ENCODE data around the gene DUOXA1.
"Not testable (repeated sequence)": the region's sequence is repeated elsewhere in the genome, so short reads cannot be mapped to it uniquely, and the experiment has no call there.

Gene DUOXA1

DNA sequence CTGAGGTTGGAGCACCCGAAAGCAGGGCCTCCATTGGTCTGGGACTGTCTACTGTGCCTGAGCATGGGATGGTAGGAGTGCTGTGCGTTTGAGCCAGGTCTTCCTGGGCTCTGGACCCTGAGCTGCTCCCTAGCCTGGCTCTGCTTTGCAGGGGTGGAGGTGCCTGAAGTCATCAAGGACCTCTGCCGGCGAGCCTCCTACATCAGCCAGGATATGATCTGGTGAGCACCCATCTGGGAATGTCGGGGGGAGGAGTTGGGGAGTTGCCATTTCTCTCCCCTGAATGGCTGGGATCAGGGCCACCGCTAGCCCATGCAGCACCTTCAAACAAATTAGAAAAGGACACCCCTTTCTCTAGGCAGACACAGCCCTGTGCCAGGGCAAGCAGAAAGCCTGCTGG lies 20.8 kb upstream of the DUOXA1 start:
- FAIRE-seq, result no peak

DNA sequence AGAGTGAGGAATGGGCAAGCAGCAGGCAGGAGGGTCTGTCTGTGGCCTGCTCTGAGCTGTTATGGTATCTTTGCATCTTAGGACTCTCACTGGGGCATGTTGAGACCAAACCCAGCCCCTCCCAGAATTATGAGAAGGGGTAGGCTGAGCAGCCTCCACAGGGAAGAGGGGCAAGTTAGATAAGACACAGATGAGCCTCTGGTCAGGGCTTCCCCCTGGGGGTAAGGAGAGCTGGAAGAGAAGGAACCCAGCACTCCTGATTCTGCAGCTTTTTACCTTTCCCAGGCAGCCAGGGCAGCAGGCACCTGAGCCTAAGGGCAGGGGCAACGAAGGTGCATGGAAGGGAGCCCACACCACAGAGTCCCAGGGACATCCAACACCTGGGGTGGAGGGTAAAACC lies 19.4 kb upstream of the DUOXA1 start:
- no peak for FAIRE-seq

DNA sequence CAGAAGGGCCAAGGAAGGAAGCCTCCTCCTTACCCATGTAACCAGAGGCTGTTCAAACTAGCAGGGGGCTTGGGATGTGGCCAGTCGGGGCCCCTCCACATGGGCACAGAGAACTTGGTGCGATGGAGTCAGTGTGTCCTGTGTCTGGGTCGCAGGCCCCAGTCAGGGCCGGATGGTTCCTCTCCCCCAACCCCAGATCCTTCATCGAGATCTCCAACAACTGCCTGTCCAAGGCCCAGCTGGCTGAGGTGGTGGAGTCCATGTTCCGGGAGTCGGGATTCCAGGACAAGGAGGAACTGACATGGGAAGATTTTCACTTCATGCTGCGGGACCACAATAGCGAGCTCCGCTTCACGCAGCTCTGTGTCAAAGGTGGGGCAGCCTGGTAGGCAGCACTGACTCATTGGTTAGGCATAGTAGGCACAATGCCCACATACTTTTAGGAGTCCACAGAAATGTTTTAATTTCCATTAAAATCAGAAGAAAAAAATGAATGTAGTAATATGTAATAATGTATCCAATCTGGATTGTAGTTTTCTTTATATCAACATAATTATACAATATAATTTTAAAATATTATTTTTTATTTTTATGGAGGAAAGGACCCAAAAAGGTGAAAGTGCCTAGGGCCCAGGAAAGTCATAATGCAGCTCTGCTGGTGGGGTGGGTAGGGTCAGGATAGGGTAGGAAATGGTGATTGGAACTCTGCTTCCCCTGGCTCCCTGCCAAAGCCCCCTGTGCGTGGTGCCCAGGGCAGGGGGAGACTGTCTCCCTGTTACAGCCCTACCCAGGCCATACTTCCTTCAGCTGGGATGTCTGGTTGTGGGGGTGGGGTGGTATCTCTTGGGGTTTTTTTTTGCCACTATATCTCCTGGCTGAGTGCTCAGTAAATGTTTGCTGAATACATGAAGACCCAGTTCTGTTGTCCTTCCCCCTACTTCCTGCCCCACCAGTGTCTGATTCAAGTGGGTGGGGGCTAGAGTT lies 18.7 kb upstream of the DUOXA1 start:
- no peak for FAIRE-seq

DNA sequence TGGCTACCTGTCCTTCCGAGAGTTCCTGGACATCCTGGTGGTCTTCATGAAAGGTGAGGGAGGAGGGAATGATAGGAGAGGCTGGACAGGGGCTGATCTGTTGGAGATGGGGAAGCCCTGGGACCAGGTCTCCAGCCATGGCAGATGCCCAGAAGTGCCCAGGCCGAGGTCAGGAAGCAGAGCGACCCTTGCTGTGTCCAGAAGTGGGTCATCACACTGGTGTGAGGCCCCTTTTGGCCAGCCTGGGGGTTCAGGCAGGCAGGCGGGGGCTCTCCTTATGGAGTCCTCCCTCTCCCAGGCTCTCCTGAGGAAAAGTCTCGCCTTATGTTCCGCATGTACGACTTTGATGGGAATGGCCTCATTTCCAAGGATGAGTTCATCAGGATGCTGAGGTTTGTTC lies 17.9 kb upstream of the DUOXA1 start:
- no peak for FAIRE-seq

DNA sequence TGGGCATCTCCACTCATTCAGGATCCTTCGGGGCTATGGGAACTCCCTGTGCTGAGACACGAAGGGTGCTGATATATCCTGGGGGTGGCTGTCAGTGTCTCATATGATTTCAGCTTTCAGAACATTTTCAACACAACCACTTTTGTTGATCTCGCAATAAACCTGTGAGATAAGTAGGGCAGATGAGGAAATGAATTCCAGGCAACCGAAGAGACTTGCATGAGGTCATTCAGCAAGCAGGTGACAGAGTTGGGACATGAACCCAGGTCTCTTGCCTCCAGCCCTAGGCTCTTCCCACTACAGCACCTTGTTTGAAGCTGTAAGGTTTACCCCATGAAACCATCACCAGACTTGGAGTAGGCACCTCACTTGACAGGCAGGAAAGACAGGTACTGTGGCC lies 16.7 kb upstream of the DUOXA1 start:
- peak; percentile 24 for FAIRE-seq

DNA sequence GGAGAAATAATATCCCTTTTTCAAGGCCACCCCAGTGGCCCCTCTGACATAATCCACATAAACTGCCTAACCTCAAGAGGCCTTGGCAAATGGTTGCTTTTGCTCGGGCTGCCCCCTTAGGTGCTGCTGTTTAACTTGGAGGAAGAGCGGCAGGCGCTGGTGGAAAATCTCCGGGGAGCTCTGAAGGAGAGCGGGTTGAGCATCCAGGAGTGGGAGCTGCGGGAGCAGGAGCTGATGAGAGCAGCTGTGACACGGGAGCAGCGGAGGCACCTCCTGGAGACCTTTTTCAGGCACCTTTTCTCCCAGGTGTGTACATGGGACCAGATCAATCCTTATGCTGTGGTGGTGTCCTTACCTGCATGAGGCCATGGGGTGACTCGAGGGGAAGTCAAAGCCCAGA lies 15.1 kb upstream of the DUOXA1 start:
- FAIRE-seq, result no peak

DNA sequence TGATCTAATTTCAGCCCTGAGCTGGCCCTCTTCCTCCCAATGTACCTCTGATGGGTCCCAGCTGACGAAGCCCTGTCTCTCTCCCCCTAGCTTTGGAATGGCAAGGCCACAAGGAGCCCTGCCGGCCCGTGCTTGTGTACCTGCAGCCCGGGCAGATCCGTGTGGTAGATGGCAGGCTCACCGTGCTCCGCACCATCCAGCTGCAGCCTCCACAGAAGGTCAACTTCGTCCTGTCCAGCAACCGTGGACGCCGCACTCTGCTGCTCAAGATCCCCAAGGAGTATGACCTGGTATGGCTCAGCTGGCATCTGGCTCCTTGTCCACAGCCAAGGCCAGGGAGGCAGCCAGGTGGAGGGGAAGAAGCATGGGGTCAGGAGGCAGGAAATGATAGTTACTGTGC lies 14.3 kb upstream of the DUOXA1 start:
- no peak for FAIRE-seq

DNA sequence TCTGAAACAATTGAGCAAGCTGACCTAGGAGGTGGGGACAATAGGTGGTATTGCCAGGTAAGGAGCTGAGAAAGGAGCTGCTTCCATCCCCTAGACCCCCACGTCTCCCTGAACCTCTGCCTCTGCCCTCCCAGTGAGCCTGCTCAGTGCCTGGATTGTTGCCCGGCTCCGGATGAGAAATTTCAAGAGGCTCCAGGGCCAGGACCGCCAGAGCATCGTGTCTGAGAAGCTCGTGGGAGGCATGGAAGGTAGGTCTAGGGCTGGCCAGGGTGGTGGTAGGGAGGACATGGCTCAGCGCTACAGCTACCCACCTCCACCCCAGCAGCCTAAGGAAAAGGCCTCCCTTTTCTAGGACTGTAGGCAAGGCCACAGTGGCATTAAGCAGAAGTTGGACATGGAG lies 13.4 kb upstream of the DUOXA1 start:
- no peak for FAIRE-seq

DNA sequence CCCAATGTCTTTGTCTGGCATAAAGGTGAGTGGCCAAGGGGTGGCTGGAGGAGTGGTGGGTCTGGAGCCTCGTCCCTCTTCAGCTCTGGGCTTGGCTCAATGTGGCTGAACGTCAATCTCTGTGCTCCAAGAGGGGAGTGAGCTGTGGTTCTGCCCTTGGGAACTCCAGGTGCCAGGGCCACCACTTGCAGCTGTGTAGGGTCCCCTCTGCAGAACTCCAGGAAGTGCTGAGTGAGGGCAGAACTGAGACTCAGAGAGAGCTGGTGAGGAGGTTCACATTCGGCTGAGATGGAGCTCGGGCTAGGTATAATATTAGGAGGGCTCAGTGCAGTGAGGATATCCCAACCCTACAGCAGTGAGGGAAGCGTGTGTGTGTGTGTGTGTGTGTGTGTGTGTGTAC lies 11.7 kb upstream of the DUOXA1 start:
- FAIRE-seq, result no peak

DNA sequence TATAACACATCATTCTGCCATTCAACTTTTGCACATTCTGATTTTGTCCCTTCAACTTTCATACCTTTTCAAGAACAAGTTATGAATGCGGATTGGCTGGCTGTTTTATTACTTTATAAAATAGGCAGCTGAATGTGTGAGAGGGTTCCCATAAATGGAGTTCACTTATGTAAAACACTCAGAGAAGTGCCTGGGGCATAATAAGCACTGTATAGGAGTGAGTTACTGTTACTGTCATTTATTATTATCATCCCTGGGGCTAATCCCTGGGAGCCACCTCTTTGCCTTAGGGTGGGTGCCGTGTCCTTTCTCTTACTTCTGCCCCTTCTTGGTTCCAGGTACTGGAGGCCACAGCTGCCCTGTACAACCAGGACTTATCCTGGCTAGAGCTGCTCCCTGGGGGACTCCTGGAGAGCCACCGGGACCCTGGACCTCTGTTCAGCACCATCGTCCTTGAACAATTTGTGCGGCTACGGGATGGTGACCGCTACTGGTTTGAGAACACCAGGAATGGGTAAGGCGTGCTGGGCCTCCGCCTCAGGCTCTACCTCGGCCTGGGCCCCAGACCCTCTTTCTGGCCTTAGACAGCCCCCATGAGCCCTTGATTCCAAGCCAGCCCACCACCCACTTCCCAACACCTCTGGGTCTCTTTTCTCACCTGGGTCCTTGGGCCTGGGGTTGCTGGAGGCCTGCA lies 11.0 kb upstream of the DUOXA1 start:
- FAIRE-seq, result no peak

DNA sequence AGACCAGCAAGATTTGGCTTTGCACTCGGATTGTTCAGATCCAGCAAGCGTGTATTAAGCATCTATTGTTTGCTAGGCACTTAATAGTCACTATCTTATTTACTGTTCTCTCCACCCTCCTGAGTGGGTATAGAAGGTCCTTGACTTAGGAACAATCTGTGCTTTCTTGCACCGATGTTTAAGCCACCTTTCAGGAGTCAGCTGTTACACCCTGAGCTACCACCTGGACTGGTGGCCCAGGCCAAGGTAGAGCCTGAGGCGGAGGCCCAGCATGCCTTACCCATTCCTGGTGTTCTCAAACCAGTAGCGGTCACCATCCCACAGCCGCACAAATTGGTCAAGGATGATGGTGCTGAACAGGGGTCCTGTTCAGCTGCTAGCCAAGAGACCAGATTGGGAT lies 10.1 kb upstream of the DUOXA1 start:
- FAIRE-seq, result no peak

DNA sequence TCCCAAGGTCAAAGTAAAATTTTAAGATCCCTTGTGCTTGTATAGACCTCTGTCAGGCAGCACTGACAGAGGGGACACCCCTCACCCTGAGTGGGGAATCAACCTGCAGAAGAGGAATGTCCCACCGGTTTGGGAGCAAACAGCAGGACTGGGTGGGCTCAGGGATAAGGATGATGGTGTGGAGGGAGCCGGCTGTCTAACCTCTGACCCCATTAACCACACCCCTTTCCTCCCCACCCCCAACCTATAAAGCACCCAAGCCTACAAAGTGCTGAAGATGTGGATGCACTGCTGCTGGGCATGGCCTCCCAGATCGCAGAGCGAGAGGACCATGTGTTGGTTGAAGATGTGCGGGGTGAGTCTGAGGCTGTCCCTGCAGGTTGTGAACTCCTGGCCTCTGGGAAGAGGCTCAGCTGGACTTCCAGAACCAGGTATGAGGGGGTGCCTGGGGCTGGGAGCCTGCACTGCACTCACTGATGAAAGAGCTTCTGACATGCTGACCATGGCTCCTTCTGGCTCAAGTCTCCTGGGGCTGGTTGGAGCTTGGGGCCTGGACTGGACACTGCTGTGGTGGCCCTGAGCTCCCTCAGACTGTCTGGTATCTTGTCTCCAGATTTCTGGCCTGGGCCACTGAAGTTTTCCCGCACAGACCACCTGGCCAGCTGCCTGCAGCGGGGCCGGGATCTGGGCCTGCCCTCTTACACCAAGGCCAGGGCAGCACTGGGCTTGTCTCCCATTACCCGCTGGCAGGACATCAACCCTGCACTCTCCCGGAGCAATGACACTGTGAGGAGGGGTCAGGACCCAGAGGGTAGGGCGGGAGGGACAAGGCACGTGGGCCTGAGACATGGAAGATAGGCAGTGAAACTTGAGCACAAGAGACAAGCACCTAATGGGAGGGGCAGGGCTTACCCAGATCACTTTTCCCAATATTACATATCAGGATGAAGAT lies 9.4 kb upstream of the DUOXA1 start:
- no peak for FAIRE-seq

DNA sequence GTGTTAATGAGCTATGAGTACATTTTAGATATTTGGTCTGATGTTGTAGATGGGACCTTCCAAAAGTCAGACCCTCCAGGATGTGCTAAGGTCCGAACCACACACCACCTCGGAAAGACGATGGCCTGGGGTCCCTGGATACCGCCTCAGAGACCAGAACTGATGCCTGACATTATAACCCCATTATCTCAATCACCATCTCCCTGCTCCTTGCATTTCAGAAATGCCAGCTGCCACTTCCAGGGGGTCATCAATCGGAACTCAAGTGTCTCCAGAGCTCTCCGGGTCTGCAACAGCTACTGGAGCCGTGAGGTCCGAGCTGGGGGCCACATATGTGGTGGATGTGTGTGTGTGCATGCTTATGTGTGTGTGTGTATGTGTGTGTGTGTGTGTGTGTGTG lies 8.0 kb upstream of the DUOXA1 start:
- FAIRE-seq, result no peak

DNA sequence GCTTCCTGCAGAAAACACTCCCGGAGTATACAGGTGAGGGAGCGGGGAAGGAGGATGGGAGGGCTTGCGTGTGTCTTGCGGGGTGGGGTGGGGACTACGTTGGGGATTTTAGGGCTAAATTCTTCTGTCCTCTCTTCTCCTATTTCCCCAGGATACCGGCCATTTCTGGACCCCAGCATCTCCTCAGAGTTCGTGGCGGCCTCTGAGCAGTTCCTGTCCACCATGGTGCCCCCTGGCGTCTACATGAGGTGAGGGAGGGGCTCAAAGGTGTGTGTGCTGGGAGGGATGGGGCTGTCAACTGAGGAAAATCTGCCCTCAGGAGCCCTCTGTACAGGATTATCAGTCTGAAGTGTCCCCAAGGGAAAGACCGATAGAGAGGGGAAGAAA lies 6.7 kb upstream of the DUOXA1 start:
- no peak for FAIRE-seq

DNA sequence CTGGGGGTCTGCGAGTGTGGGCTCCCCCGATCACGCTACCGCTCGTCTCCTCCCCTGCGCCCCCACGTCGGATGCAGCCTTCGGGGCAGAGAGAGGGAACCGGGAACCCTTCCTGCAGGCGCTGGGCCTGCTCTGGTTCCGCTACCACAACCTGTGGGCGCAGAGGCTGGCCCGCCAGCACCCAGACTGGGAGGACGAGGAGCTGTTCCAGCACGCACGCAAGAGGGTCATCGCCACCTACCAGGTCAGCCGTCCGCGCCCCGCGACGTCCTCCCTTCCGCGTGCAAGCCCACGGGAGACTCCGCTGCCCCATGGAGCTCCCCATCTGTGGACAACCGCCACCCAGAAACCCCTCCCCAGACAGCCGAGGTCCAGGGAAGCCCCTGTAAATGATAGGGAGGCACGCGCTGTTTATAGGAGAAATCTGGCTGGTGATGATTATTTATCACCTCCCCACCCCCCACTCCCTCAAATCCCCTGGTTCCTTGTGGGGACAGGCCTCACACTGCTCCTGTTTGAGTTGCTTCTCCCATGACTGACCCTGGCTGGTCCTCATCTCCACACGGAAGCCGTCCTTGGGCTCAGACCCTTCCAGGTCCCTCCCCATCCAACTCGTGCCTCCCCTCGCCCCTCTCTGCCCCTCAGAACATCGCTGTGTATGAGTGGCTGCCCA lies 6.2 kb upstream of the DUOXA1 start:
- not testable (repeated sequence) for FAIRE-seq

DNA sequence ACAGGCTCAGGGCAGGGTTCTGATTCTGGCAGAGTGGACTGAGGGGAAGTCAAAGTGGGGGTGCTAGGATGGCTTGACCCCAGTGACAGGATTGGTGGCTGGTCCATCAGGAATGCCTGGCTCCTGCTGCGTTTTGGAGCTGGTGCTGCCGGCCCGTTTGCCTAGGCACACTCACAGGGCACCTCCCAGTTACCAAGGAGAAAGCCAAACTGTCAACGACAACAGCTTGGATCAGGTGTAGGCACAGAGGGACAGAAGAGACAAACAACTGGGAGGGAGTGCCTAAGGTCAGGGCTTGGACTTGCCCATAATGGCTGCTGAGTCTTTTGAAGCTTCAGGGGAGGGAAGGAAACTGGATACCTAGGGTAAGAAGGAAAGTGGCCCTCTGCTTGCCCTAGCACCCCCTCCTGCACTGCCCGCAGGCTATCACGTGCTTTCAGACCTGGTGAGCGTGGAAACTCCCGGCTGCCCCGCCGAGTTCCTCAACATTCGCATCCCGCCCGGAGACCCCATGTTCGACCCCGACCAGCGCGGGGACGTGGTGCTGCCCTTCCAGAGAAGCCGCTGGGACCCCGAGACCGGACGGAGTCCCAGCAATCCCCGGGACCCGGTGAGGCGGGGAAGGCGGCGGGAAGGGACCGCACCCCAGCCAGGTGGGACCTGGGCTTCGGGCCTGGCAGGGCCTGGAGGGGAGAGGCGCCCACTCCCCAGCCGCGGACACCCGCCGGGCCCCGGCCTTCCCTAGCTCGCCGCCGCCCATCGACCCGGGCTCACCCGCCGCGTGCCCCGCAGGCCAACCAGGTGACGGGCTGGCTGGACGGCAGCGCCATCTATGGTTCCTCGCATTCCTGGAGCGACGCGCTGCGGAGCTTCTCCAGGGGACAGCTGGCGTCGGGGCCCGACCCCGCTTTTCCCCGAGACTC lies 5.3 kb upstream of the DUOXA1 start:
- FAIRE-seq, result no peak

DNA sequence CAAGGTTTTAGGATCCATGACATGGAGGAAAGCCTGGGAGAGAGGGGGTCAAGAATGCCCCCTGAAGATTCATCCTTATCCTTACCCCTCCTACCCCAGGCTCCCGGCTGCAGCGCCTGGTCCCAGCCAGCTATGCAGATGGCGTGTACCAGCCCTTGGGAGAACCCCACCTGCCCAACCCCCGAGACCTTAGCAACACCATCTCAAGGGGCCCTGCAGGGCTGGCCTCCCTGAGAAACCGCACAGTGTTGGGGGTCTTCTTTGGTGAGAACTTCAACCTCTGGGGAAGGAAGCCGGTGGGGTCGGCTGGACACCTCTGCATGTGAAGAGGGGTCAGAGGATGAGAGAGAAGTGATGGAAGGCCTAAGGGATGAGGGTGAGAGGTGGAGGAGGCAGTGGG lies 4.4 kb upstream of the DUOXA1 start:
- no peak for FAIRE-seq

DNA sequence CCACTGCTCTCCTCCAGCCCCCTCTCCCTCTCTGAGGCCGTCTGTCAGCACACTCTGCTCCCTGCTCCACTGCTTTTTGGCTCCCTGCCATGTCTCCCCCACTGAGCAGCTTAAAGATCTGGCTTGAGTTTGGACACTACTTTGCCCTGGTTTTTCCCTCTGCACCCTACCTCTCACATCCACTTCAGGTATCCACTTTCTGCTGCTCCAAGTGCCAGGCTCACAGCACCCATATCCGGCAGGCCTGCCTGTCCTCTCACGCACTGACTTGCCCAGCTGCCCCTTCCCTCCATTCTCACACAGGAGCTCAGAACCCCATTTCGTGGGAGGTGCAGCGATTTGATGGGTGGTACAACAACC lies 3.9 kb upstream of the DUOXA1 start:
- FAIRE-seq, result no peak

DNA sequence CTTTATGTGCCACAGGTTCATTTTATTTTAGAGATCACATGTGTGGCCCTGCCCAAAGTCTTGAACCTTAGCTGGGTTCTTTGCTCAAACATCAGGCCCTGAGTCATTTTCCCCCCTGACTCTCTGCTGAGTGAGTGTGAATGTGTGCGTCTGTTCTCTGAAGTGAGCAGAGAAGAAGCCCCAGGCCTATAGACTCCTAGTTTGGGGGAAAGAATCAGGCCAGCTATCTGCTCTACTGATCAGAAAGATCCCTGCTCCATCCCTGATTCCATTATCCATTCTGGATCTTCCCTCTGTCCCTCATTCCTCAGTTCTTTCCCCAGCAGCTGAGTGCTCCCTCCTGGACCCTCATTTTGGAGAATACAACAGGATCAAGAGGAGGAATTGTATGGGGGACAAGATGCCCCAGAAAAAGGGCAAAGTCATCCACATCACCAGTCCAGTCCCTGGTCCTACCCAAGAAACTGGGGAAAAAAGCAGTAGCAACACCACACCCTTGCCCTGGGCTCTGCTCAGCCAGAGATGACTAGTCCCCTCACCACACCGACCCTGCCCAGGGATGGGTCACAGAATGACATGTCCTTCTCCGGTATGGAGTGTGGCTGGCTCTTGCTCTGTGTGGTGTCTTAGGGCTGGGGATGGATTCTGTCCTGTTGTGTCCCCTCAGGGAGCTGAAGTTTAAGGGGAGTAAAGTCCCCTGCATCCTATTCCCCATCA lies 3.3 kb upstream of the DUOXA1 start:
- FAIRE-seq, result no peak

DNA sequence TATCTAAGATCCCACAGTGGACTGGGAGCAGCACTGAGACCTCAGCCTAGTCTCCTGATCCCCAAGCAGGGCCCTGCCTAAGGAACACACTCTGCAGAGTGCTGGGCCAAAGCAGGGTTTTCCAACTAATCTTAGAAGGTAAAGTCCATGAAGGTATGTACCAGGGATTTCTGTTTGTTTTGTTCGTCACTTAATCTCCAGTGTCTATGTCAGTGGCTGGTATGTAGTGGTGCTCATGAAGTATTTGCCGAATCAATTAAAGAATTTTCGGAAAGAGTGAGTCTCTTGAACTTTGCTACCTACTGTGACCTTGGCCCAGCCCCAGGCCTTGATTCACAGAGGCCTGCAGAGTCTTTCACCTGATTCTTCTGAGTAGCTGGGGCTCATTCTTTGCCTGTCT lies 1.8 kb upstream of the DUOXA1 start:
- no peak for FAIRE-seq
